ENCODE data around the gene ATP8B2. TPM values are rescaled to one million over a fixed set of nuclear protein-coding genes. Genes with fewer than 3 reads are reported as not detected.

ATP8B2 gene
- total and polyA plus RNA-seq, 10 of the 15 experiments (the other 5 are each of a cell fraction or from before 2014, with no cell fraction given): 0.44 to 61.8 (median 15.0) TPM

DNA sequence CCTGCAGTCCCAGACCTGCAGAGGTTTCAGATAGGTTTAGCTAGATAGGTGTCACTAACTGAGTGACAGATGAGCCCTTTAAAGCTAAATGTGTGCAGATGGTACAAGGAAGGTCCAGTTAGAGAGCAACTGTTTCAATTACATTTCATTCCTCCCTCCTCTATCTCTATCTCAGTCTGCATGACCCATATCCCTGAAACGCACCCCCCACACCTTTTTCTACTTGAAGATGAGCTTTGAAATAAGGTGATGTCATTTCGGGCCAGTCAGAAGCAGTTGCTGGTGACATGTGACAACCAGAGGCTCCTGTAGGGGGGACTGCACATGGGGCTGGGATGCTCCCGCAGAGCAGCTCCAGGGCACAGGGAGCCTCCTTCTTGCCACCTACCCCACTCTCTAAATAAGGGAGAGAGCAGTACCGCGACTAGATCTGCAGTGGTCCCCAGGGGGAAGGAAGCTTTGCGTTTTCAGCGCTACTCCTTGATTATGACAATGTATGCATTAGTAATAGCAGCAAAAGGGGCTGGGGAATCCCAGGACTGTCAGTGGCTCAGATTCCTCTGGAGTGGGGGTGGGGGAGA is 4.3 kb downstream of the ATP8B2 start:
- no peak overlapping the region for H3K4me3 ChIP-seq
- DNase-seq (ENCODE audit: low read depth, low spot score): no peak
- peaks cover 4% of the 10 kb centered on the region for H3K79me2 ChIP-seq (ENCODE audit: control insufficient read depth, insufficient read depth, low read length)
- 64% methylated on average over 7 of the region's 7 CpGs for WGBS (ENCODE audit: insufficient coverage, insufficient replicate concordance, low lambda C conversion rate, missing lambda C conversion rate)
- TF ChIP-seq SREBF2 (IDR thresholded peaks at IDR 0.05; ENCODE audit: low read length) (no peak), MTA3 (IDR thresholded peaks at IDR 0.05; ENCODE audit: borderline replicate concordance, low read length) (no peak), ATF7 (IDR thresholded peaks at IDR 0.05; ENCODE audit: low read depth) (peak; percentile 86), NFYB (IDR thresholded peaks at IDR 0.05; ENCODE audit: insufficient read depth, low read depth, low read length) (peak; percentile 72), NFIC (IDR thresholded peaks at IDR 0.05; ENCODE audit: low read depth, low read length) (no peak), NFYA (IDR thresholded peaks at IDR 0.05; ENCODE audit: borderline replicate concordance, low read depth, low read length) (no peak)
- TF ChIP-seq, protein P1, sequence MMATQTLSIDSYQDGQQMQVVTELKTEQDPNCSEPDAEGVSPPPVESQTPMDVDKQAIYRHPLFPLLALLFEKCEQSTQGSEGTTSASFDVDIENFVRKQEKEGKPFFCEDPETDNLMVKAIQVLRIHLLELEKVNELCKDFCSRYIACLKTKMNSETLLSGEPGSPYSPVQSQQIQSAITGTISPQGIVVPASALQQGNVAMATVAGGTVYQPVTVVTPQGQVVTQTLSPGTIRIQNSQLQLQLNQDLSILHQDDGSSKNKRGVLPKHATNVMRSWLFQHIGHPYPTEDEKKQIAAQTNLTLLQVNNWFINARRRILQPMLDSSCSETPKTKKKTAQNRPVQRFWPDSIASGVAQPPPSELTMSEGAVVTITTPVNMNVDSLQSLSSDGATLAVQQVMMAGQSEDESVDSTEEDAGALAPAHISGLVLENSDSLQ (IDR thresholded peaks at IDR 0.05): peak; percentile 46; the same call in 1 of the 2 replicates
- ChIA-PET CTCF (interaction anchor here (0.5 to 2.2 kb wide), 15 partner anchors 15 to 801 kb away, joined by 3 to 8 read pairs (median 3); no protein-coding TSS in a partner anchor), POLR2A (no interaction called here), RAD21 (ENCODE audit: unreplicated experiment) (interaction anchor here (0.9 to 1.4 kb wide), 4 partner anchors 23 to 149 kb away, joined by 3 to 4 read pairs (median 4); no protein-coding TSS in a partner anchor), SMC1A (ENCODE audit: uncharacterized antibody, unreplicated experiment) (interaction anchor here (1.1 to 1.5 kb wide), 2 partner anchors 51 to 75 kb away, joined by 3 read pairs; no protein-coding TSS in a partner anchor)
- no peak overlapping the region for H2AFZ ChIP-seq (ENCODE audit: control insufficient read depth, low read depth, low read length)
- no peaks in the 10 kb centered on the region for H3K9me3 ChIP-seq (replicated peaks; ENCODE audit: control insufficient read depth, insufficient read depth, low read length)
- intact Hi-C loops (cut with micrococcal nuclease; ENCODE audit: unreplicated experiment) (loop anchor here (5.0 kb wide), 1 partner anchor 113 kb away; no protein-coding TSS in a partner anchor), in situ Hi-C loops (cut with MboI) (loop anchor here (10.0 kb wide), 1 partner anchor 145 kb away; no protein-coding TSS in a partner anchor)
- no peak overlapping the region for H3K27ac ChIP-seq (ENCODE audit: control insufficient read depth, insufficient read depth)
- no peak for ATAC-seq
- no peaks in the 10 kb centered on the region for H4K20me1 ChIP-seq (ENCODE audit: control insufficient read depth, insufficient read depth)
- no TSS peak for BruUV-seq (replicated peaks)
- peaks cover 23% of the 10 kb centered on the region for H3K4me1 ChIP-seq (ENCODE audit: control insufficient read depth, insufficient read depth, low read length)
- no peaks in the 10 kb centered on the region for H3K27me3 ChIP-seq (replicated peaks in 1 of 2; ENCODE audit: control insufficient read depth in 2 of 2, insufficient read depth in 2 of 2, low read length in 1 of 2)
- no peak overlapping the region for H3K4me2 ChIP-seq (ENCODE audit: control insufficient read depth, insufficient read depth)
- H3K9ac ChIP-seq (ENCODE audit: control insufficient read depth, insufficient read depth, low read length): no peak overlapping the region
- peaks cover 0 to 7% of the 10 kb centered on the region in 2 experiments; a peak in 2 of 4 replicates for H3K36me3 ChIP-seq (ENCODE audit: control insufficient read depth in 2 of 2, insufficient read depth in 2 of 2, low read length in 1 of 2)
- no peak for FAIRE-seq
